ENCODE data around the gene LGR4. TPM values are rescaled to one million over a fixed set of nuclear protein-coding genes. Genes with fewer than 3 reads are reported as not detected.

The LGR4 gene
- total and polyA plus RNA-seq, 9 of the 15 experiments (the other 6 are each of a cell fraction or from before 2014, with no cell fraction given): 0.94 to 10.1 (median 5.8) TPM

DNA sequence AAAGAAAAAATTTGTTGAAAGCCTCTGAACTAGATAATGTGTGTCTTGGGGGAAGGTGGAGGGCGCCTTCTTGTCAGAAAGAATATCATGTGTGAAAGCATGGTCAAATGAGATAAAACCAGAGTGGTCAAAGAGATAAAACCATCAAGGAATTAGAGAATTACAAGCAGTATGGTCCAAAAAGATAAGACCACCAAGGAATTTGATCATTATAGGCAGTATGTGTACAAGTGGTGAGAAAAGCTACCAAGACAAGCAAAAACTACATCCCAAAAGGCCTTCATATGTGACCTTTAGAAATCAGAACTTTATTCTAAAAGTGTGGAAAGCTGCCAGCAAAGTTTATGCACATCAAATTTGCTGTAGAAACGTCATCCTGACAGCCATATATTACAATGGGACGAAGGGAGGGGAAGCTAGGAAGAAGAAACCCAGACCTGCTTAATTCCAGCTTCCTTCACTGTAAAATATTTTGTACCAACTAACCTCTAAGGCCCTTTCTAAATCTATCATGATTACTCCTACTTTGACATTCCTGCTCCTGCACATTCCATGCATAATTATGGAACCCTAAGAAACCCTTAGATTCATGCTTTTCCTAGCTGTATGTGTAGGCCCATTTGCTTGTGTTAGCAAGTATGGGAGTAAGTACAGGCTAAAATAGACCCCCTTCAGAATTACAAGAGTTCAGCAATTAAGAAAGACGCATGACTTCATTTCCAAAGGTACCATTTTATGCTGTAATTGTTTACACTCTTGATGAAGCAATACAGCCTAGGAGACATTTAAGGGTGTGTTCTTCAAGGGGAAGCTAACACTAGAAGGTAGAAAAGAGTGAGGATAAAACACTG is 51.6 kb downstream of the LGR4 start (continued):
- TF ChIP-seq, protein P1, sequence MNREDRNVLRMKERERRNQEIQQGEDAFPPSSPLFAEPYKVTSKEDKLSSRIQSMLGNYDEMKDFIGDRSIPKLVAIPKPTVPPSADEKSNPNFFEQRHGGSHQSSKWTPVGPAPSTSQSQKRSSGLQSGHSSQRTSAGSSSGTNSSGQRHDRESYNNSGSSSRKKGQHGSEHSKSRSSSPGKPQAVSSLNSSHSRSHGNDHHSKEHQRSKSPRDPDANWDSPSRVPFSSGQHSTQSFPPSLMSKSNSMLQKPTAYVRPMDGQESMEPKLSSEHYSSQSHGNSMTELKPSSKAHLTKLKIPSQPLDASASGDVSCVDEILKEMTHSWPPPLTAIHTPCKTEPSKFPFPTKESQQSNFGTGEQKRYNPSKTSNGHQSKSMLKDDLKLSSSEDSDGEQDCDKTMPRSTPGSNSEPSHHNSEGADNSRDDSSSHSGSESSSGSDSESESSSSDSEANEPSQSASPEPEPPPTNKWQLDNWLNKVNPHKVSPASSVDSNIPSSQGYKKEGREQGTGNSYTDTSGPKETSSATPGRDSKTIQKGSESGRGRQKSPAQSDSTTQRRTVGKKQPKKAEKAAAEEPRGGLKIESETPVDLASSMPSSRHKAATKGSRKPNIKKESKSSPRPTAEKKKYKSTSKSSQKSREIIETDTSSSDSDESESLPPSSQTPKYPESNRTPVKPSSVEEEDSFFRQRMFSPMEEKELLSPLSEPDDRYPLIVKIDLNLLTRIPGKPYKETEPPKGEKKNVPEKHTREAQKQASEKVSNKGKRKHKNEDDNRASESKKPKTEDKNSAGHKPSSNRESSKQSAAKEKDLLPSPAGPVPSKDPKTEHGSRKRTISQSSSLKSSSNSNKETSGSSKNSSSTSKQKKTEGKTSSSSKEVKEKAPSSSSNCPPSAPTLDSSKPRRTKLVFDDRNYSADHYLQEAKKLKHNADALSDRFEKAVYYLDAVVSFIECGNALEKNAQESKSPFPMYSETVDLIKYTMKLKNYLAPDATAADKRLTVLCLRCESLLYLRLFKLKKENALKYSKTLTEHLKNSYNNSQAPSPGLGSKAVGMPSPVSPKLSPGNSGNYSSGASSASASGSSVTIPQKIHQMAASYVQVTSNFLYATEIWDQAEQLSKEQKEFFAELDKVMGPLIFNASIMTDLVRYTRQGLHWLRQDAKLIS (CRISPR knock-in tag; IDR thresholded peaks at IDR 0.05): 0 out of 2 replicates have a peak, but pooled peaks have one; percentile 46
- TF ChIP-seq FOXK2 (conservative IDR thresholded peaks at IDR 0.05 in 1 of 2, IDR thresholded peaks at IDR 0.05 in 1 of 2; ENCODE audit: low read depth in 2 of 2): no peak
- TF ChIP-seq ESRRA (IDR thresholded peaks at IDR 0.05; ENCODE audit: borderline replicate concordance, low read depth): peak; percentile 84
- no peak for TF ChIP-seq TAF7 (tag; IDR thresholded peaks at IDR 0.05)
- TF ChIP-seq, protein P2, sequence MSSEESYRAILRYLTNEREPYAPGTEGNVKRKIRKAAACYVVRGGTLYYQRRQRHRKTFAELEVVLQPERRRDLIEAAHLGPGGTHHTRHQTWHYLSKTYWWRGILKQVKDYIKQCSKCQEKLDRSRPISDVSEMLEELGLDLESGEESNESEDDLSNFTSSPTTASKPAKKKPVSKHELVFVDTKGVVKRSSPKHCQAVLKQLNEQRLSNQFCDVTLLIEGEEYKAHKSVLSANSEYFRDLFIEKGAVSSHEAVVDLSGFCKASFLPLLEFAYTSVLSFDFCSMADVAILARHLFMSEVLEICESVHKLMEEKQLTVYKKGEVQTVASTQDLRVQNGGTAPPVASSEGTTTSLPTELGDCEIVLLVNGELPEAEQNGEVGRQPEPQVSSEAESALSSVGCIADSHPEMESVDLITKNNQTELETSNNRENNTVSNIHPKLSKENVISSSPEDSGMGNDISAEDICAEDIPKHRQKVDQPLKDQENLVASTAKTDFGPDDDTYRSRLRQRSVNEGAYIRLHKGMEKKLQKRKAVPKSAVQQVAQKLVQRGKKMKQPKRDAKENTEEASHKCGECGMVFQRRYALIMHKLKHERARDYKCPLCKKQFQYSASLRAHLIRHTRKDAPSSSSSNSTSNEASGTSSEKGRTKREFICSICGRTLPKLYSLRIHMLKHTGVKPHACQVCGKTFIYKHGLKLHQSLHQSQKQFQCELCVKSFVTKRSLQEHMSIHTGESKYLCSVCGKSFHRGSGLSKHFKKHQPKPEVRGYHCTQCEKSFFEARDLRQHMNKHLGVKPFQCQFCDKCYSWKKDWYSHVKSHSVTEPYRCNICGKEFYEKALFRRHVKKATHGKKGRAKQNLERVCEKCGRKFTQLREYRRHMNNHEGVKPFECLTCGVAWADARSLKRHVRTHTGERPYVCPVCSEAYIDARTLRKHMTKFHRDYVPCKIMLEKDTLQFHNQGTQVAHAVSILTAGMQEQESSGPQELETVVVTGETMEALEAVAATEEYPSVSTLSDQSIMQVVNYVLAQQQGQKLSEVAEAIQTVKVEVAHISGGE (CRISPR knock-in tag; IDR thresholded peaks at IDR 0.05): peak in 1 of 3 experiments; percentile 63; a peak in 1 of 6 replicates
- no peak for TF ChIP-seq BRD4 (IDR thresholded peaks at IDR 0.05)
- TF ChIP-seq EWSR1 (IDR thresholded peaks at IDR 0.05; ENCODE audit: borderline replicate concordance, low read depth, partially characterized antibody): no peak
- TF ChIP-seq ZNF274 (IDR thresholded peaks at IDR 0.05; ENCODE audit: borderline replicate concordance, low read depth, low read length): peak; percentile 58; the same call in 1 of the 2 replicates
- TF ChIP-seq, protein P3, sequence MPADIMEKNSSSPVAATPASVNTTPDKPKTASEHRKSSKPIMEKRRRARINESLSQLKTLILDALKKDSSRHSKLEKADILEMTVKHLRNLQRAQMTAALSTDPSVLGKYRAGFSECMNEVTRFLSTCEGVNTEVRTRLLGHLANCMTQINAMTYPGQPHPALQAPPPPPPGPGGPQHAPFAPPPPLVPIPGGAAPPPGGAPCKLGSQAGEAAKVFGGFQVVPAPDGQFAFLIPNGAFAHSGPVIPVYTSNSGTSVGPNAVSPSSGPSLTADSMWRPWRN (IDR thresholded peaks at IDR 0.05; ENCODE audit: low read depth): peak; percentile 95
- 0 out of 2 replicates have a peak, but pooled peaks have one; percentile 55 for TF ChIP-seq TOE1 (IDR thresholded peaks at IDR 0.05; ENCODE audit: borderline replicate concordance)
- no peak for TF ChIP-seq TOE1 (CRISPR knock-in tag; IDR thresholded peaks at IDR 0.05; ENCODE audit: borderline replicate concordance, low read depth)
- TF ChIP-seq ZNF184 (CRISPR knock-in tag; IDR thresholded peaks at IDR 0.05): no peak
- no peak for TF ChIP-seq ZNF436 (CRISPR knock-in tag; IDR thresholded peaks at IDR 0.05)
- TF ChIP-seq CAMTA2 (CRISPR knock-in tag; conservative IDR thresholded peaks at IDR 0.05): no peak
- TF ChIP-seq POLR3G (IDR thresholded peaks at IDR 0.05; ENCODE audit: extremely low read depth, insufficient read length, insufficient replicate concordance): no peak
- no peak for TF ChIP-seq HNRNPL (IDR thresholded peaks at IDR 0.05; ENCODE audit: low read depth, low read length)
- no peak for TF ChIP-seq ZNF668 (CRISPR knock-in tag; IDR thresholded peaks at IDR 0.05)
